A549 (cell line): ENCODE measurements around the gene MAP3K10.

Experiments
- BHLHE40 ChIP-seq: IDR thresholded peaks from 2 replicates; pipeline ENCODE4 v1.6.1; 2012; ENCODE audit warnings: low read depth, low read length, inconsistent platforms
- CTCF ChIP-seq: fragments of >200 bp; sonication (Bioruptor Twin); formaldehyde crosslinking; IDR thresholded peaks from 3 replicates; pipeline ENCODE4 v1.5.1; 2016
- EP300 ChIP-seq, 2 experiments: fragments of >200 bp; sonication (Bioruptor Twin); formaldehyde crosslinking; IDR thresholded peaks; 2 replicates in 1 of 2; 3 replicates in 1 of 2; pipeline ENCODE4 v1.6.1; 2016 to 2017
- MAX ChIP-seq: IDR thresholded peaks from 2 replicates; pipeline ENCODE4 v1.6.1; 2012
- NPAS2 ChIP-seq: fragments of 250-450 bp; sonication (Bioruptor Pico); IDR thresholded peaks from 2 replicates; pipeline ENCODE4 v1.8.0; 2022; ENCODE audit warnings: mild to moderate bottlenecking, moderate library complexity, borderline replicate concordance
- RFX5 ChIP-seq: fragments of 450-650 bp; IDR thresholded peaks from 2 replicates; pipeline ENCODE4 v1.7.1; 2014; ENCODE audit warnings: antibody characterized with exemption, mild to moderate bottlenecking, moderate library complexity

GRCh38 chr19:40165362-40165937 lies 25.8 kb upstream of the MAP3K10 start:
- TF ChIP-seq RFX5 (no peak), CTCF (peak; percentile 61), BHLHE40 (no peak), NPAS2 (CRISPR knock-in tag) (no peak), EP300 (IDR thresholded peaks at IDR 0.05) (no peak), MAX (no peak)
